GM13977 (cell line): ENCODE results near the gene ANKRD6.

ENCODE experiments used
- DNase-seq: peaks from one replicate; pipeline ENCODE4 v3.0.0; 2012; ENCODE audit warnings: low spot score
- CTCF ChIP-seq: IDR thresholded peaks from 2 replicates; pipeline ENCODE4 v1.5.1; 2012; ENCODE audit warnings: mild to moderate bottlenecking, control low read depth; ENCODE audit not compliant: insufficient read depth; ENCODE audit errors: extremely low read depth, missing control alignments
- in situ Hi-C: fragments of 300-500 bp; cut with MboI; formaldehyde crosslinking; loops from one replicate; pipeline ENCODE4 v1.12.0; 2022; ENCODE audit warnings: low sequenced_read_pairs, low pct_unique_long_range_greater_than_20kb, mixed read lengths, inconsistent platforms; ENCODE audit not compliant: unreplicated experiment

ANKRD6 gene

GRCh38 chr6:89522778-89523177 lies 89.8 kb downstream of the ANKRD6 start:
- in situ Hi-C loops, result no loop called here
- DNase-seq, result no peak
- no peak for TF ChIP-seq CTCF

GRCh38 chr6:89525786-89526562 lies 93.0 kb downstream of the ANKRD6 start:
- in situ Hi-C loops, result no loop called here
- TF ChIP-seq CTCF, result no peak
- no peak for DNase-seq

GRCh38 chr6:89526563-89526869 lies 93.6 kb downstream of the ANKRD6 start:
- no peak for DNase-seq
- in situ Hi-C loops, result no loop called here
- TF ChIP-seq CTCF, result no peak

- no peak for DNase-seq
- in situ Hi-C loops, result no loop called here
- no peak for TF ChIP-seq CTCF
Measured at GRCh38 chr6:89527634-89528033, 94.7 kb downstream of the ANKRD6 start.

- no peak for DNase-seq
- no peak for TF ChIP-seq CTCF
- in situ Hi-C loops, result no loop called here
Measured at GRCh38 chr6:89528866-89529265, 95.9 kb downstream of the ANKRD6 start.

GRCh38 chr6:89530982-89531381 lies 98.0 kb downstream of the ANKRD6 start:
- TF ChIP-seq CTCF, result no peak
- DNase-seq, result no peak
- in situ Hi-C loops, result no loop called here
